Mesothelial cell of epicardium (in vitro differentiated cells): ENCODE results near the gene APLF. TPM values are rescaled to one million over a fixed set of nuclear protein-coding genes. Genes with fewer than 3 reads are reported as not detected.

Source experiments
- DNase-seq, 2 experiments: peaks; one replicate each; pipeline ENCODE4 v3.0.0; 2021; ENCODE audit warnings: low spot score in 2 of 2; ENCODE audit not compliant: unreplicated experiment in 2 of 2
- H3K27ac Mint-ChIP-seq: 2 replicates; pipeline ENCODE4 v1.8.0; 2021; ENCODE audit warnings: mixed read lengths
- H3K27me3 Mint-ChIP-seq: 2 replicates; pipeline ENCODE4 v1.8.0; 2021; ENCODE audit warnings: low read depth, mixed read lengths
- H3K36me3 Mint-ChIP-seq: 2 replicates; pipeline ENCODE4 v1.8.0; 2021; ENCODE audit warnings: mixed read lengths
- H3K4me1 Mint-ChIP-seq: 2 replicates; pipeline ENCODE4 v1.8.0; 2021; ENCODE audit warnings: mixed read lengths
- H3K4me3 Mint-ChIP-seq: 2 replicates; pipeline ENCODE4 v1.8.0; 2021; ENCODE audit warnings: mild to moderate bottlenecking, moderate library complexity, mixed read lengths
- H3K9me3 Mint-ChIP-seq: 2 replicates; pipeline ENCODE4 v1.8.0; 2021; ENCODE audit warnings: mixed read lengths
- total RNA-seq: library from RNA; stranded (reverse); gene quantifications from 3 replicates; pipeline ENCODE4 v1.2.1, GENCODE V29; 2021
- TF ChIP-seq, protein P1 (sequence below): fragments of 200-600 bp; sonication (generic); IDR thresholded peaks from one replicate; pipeline ENCODE4 v1.5.0; 2021; ENCODE audit warnings: antibody characterized with exemption; ENCODE audit not compliant: unreplicated experiment

The APLF gene, protein sequence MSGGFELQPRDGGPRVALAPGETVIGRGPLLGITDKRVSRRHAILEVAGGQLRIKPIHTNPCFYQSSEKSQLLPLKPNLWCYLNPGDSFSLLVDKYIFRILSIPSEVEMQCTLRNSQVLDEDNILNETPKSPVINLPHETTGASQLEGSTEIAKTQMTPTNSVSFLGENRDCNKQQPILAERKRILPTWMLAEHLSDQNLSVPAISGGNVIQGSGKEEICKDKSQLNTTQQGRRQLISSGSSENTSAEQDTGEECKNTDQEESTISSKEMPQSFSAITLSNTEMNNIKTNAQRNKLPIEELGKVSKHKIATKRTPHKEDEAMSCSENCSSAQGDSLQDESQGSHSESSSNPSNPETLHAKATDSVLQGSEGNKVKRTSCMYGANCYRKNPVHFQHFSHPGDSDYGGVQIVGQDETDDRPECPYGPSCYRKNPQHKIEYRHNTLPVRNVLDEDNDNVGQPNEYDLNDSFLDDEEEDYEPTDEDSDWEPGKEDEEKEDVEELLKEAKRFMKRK
- 6.5 to 6.7 TPM (median 6.7 TPM) in 3 replicates for total RNA-seq

DNA sequence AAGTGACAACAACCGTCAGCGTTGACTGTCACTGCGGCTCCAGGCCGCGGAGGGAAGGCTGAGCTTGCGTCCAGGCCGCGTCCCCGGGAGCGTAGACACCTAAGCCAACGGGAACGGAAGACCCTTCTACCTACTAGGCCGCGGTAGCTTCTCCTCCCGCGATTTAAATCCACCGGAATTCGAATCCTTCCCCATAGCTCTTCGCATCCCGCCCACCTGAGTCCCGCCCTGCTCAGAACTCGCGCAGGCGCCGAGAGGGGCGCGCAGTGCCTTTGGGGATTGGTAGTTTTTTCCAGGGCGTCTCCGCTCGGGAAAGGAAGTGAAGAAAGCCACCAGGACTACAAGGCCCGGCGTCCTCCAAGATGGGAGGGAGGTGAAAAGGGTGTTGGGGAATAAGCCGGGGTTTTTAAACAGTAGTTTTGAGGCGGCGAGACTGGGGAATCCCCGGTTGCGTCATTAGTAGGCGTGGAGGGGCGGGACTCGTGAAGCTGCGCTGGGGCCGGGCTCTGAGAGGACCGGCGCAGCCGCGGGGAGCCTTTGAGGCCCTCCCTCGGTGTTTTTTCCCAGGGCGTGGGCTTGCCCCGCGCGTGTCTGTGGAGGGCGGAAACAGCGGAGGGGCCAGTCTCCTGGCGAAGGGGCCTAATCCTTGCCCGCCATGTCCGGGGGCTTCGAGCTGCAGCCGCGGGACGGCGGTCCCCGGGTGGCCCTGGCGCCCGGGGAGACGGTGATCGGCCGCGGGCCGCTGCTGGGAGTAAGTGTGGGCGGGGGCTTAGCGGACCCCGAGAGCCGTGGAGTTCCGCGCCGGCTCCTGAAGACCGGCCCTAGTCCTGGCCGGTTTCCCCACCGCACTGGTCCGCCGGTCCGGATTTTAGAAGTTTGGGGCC is at the start of gene APLF, which contains the start of gene FBXO48:
TSS of gene APLF (plus strand) at position 509 of the 884 bp plus-strand sequence. CDS start at position 656, 147 bp downstream.
TSS of gene FBXO48 (minus strand) at position 218 of the 884 bp plus-strand sequence. CDS start 2,149 bp downstream, outside the sequence.
- Mint-ChIP-seq H3K4me3 (peak within 1 kb of the TSS; percentile 98), H3K9me3 (no peaks in the 10 kb centered on the region), H3K27me3 (no peaks in the 10 kb centered on the region), H3K4me1 (peaks cover 21% of the 10 kb centered on the region), H3K36me3 (no peaks in the 10 kb centered on the region), H3K27ac (peak within 1 kb of the TSS; percentile 98)
- peak; percentile 93 to 97 for DNase-seq
- TF ChIP-seq, protein P1, sequence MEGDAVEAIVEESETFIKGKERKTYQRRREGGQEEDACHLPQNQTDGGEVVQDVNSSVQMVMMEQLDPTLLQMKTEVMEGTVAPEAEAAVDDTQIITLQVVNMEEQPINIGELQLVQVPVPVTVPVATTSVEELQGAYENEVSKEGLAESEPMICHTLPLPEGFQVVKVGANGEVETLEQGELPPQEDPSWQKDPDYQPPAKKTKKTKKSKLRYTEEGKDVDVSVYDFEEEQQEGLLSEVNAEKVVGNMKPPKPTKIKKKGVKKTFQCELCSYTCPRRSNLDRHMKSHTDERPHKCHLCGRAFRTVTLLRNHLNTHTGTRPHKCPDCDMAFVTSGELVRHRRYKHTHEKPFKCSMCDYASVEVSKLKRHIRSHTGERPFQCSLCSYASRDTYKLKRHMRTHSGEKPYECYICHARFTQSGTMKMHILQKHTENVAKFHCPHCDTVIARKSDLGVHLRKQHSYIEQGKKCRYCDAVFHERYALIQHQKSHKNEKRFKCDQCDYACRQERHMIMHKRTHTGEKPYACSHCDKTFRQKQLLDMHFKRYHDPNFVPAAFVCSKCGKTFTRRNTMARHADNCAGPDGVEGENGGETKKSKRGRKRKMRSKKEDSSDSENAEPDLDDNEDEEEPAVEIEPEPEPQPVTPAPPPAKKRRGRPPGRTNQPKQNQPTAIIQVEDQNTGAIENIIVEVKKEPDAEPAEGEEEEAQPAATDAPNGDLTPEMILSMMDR: no peak

DNA sequence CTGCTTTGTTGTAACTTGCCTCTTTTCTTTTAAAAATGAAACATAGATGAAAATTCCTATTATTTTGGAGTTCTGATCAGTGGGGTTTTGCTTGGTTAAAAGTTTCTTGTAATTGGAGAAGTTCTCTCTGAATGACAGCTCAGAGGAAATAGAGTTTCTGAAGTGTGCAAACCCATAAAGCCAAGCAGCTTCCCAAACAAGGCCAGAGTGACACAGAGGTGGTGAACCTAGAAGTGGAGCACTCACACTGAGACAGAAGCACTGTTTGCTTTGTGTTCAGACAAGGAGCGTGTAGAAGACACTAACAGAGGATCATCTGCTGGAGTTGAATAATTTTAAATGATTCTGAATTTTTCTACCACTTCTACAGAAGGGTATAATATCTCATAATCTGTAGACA is 49.5 kb upstream of the APLF start:
- Mint-ChIP-seq H3K4me1 (no peaks in the 10 kb centered on the region), H3K9me3 (no peaks in the 10 kb centered on the region), H3K27me3 (peaks cover 19% of the 10 kb centered on the region), H3K36me3 (no peaks in the 10 kb centered on the region), H3K4me3 (no peak overlapping the region), H3K27ac (no peak overlapping the region)
- TF ChIP-seq, protein P1: no peak
- DNase-seq: no peak

DNA sequence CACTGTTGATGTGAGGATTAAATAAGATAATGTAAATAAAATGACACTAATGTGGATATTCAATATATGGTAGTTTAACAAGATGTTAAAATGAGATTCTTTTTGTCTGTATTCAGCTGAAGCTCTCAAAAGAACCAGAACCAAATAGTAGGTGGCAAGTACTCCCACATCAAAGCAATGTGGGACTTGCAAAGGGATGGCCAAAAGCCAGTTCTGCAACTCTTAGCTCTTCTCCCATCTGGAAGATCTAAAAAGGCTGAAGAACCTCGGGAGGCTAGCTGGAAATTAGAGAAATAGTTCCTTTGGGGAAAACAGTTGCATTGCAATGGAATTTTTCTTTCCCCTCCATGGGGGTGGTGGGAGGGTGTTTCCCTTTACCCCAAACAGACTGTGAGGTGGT is 49.0 kb upstream of the APLF start:
- Mint-ChIP-seq H3K27ac (no peak overlapping the region), H3K36me3 (no peaks in the 10 kb centered on the region), H3K27me3 (peaks cover 19% of the 10 kb centered on the region), H3K4me3 (no peak overlapping the region), H3K9me3 (no peaks in the 10 kb centered on the region), H3K4me1 (no peaks in the 10 kb centered on the region)
- DNase-seq: no peak
- TF ChIP-seq, protein P1: no peak

DNA sequence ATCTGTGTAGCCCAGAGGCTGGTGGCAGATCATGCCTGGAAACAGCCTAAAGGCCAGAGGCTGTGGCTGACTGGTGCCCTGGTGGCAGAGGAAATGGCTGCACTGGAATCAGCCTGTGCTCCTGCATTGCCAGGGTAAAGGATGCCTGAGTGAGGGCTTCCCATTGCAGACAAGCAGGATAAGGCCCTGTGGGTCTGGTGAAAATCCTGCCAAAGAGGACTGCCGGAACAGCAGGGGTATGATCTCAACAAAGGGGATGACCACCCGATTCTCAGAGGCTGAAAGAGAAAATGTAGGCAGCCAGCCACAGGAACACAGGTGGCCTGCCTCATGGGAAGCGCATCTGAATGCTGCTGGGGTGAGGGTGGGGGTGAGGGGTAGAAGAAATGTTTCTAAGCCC is 48.5 kb upstream of the APLF start:
- Mint-ChIP-seq H3K27ac (no peak overlapping the region), H3K9me3 (no peaks in the 10 kb centered on the region), H3K4me1 (no peaks in the 10 kb centered on the region), H3K36me3 (no peaks in the 10 kb centered on the region), H3K4me3 (no peak overlapping the region), H3K27me3 (peaks cover 19% of the 10 kb centered on the region)
- DNase-seq: no peak
- TF ChIP-seq, protein P1: no peak

DNA sequence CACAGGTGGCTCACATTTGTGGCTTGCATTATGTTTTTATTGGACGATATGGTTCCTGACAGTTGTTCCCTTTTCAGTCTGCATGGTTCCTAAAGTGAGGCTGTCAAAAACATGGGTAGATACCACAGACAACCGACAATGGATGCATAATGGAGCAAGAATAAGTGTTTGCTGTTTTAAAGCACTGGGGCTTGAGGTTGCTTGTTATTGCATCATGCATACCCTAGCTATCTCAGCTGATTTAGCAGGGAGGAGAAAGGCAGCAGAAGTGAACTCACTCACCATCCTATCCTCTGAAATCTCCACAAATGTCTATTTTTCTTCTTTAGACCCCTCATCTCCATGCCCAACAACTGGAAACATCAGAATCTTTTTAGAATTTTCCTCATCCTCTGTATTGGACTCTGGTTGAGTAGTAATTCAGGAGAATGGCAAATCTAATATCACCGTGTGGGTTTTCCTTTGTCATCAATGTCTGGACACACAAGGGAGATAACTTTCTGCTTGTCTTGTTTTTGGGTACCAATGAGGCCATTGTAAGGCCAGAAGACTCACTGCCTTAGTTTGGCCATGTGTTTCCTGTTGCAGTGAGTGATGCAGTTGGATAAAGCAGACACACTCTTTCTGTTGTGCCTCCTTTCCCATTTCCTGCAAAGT is 47.0 kb upstream of the APLF start:
- no peak overlapping the region for H3K4me3 Mint-ChIP-seq
- no peaks in the 10 kb centered on the region for H3K9me3 Mint-ChIP-seq
- no peaks in the 10 kb centered on the region for H3K36me3 Mint-ChIP-seq
- no peak overlapping the region for H3K27ac Mint-ChIP-seq
- no peaks in the 10 kb centered on the region for H3K4me1 Mint-ChIP-seq
- DNase-seq: no peak
- H3K27me3 Mint-ChIP-seq: peaks cover 19% of the 10 kb centered on the region
- TF ChIP-seq, protein P1: no peak
